GM19351 (cell line): ENCODE data around the gene PSMD1.
"Not testable (repeated sequence)": the region's sequence is repeated elsewhere in the genome, so short reads cannot be mapped to it uniquely, and the experiment has no call there.

Experiments used
- ATAC-seq: cut with Tn5 transposase; IDR thresholded peaks from one replicate; pipeline ENCODE4 v1.9.1; 2021; ENCODE audit warnings: mild to moderate bottlenecking, moderate library complexity; ENCODE audit not compliant: unreplicated experiment

Gene PSMD1

DNA sequence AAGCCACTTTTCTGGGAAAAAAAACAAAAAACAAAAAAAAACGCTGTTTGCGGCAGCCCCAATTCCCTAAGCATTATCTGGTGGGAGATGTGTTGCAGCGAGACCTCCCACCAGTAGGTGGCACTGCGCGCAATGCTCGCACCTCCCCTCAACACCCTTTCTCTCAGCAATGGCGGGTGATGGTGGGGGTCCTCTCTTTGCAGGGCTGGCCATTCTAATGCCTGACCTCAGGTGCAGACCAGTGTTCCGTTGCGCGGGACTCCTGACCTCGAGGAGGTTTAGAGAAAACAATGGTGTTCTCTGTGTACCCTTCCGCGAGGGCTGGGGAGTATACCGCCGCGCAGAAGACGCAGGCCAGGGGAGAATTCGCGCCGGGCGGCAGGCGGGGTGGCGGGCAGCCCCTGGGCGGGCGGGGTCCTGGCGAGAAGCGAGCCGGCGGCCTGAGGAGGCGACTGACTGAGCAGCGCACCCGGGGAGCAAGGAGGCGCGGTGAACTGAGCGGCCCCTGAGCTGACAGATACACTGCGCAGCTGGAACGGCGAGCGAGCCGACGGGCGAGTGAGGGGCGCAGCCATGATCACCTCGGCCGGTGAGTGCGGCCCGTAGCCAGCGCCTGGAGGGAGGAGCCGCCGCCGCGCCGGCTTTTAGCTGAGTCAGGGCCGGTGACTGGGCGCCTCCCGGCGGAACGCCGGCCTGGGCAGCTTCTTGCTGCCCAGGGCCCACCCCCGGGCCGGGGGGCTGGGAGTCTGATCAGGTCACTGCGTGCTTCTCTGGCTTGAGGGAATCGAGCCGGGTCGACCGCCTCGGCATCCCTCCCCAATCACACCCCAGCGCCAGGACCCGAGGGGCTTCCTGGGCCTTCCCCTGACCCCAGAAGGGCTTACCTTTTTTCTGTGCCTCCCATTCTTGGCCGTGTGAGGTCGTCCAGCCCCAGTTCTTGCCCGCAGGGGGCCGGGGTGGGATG is at the start of gene PSMD1:
TSS of gene PSMD1 (plus strand) at position 415 of the 964 bp plus-strand sequence. CDS start at position 574, 159 bp downstream.
- peak; percentile 76 for ATAC-seq

DNA sequence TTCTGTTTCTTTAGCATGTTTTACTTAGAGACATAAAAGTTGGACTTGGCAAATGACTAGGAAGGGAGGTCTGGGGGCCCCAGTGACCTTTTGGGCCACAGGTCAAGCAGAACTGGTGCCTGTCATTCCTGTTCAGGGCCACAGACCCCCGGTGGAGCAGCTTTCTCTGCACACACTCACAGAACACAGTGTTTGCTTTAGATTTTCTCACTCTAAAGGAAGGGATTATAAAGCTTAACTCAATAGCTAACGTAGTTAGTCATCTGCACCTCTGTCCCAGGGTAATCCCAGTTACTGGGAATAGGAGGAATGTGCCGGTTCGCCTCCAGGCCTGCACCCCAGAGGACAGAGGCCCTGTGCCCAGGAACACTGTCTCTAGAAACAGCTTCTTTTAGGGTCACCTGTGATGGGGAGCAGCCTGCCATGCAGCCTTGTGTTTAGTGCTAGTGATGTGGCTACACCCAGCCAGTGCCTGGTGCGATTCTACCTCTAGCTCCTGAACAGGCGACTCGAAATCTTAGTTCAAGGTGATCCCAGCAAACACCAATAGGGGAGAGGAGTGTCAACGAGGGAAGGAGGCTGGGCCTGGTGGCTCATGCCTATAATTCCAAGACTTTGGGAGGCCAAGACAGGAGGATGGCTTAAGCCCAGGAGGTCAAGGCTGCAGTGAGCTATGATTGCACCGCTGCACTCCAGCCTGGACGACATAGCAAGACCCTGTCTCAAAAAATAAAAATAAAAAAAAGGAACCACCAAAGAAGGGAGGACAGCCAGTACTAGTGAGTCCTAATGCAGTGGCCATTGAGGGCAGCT is 49.2 kb upstream of the PSMD1 start:
- no peak for ATAC-seq

DNA sequence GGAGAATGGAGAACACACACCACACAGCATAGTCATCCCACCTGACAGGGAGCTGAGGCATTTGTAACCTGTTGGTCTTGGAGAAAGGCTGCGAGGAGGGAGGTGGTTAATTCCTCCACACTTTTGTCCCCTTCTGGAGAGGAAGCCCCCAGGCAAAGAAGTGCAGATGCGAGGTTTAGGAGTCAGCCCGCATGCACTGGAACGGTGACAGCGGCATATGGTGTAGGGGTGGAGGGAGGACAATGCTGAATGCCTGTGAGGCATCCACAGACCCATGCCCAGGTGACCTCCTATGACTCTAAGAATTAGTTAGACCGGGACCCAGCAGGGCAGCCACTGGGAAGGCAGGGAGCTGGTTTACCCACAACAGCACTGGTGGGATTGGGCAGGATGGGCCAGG is 48.5 kb upstream of the PSMD1 start:
- no peak for ATAC-seq

DNA sequence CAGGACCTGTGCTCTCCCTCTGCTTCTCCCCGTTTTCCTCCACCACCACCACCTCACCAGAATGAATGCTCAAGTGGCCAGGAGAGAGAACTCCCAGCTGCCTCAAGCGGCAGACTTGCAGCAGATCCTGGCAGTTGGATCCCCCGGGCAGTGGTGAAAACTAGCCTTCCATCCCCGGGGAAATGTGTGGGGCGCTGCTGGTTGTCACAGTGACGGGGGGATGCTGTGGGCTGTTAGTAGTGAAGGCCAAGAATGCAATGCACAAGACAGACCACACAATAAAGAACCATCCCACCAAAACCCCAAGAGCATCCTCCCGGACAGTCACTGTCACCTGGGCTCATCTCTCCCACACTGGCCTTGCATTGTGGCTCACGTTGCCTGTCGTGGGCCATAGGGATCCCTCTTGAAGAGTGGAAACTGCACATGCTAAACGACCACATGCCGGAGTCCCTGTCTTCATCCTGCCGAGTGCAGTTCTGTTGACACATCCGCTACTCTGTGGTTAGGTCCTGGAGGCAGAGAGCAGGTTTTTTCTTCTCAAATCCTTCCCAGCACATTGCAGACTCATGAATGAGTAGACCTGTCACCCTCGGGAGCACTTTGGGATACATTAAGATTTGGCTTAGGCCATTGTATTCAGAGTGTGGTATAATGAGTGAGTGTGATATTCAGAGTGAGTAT is 47.3 kb upstream of the PSMD1 start:
- no peak for ATAC-seq

DNA sequence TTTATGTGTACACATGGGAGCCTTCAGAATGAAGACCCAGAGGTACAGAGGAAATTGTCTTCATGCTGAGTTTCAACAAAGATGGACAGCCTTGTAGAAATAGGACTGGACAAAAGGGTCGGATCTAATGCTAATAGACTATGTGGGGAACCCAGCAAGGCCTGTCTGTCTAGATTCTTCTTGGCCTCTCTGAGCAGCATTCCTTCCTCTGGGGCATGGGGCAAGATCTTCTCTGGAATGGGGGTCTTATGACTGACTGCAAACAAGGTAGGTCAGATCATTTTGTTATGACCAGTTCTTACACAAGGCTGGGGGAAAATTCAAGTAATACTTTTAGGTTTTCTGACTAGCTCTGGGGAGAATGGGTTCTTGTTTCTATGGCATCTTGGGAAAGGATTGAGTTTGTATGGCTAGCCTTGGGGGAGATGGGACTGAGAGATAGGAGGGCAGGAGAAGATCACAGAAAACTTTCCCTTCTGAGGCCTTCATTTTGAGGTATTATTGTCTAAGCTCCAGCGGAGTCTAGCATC is 46.4 kb upstream of the PSMD1 start:
- ATAC-seq = no peak

DNA sequence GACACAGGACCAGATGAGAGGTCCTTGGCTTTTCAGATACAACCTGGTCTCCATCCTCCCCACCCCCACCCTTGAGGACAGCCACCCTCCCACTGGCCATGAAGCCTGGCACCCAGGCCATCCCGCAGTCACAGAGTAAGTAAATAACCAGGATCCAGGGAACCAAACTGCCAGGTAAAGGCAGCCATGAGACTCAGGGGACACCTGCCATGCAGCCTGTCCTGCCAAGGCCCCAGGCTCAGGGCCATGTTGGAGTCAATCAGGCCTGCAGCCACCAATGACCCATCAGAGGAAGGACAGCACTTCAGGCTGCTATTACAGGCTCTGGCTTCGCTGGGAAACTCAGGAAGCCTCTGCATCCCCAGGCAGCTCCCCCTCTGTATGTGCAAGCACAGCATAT is 45.1 kb upstream of the PSMD1 start:
- ATAC-seq = no peak

DNA sequence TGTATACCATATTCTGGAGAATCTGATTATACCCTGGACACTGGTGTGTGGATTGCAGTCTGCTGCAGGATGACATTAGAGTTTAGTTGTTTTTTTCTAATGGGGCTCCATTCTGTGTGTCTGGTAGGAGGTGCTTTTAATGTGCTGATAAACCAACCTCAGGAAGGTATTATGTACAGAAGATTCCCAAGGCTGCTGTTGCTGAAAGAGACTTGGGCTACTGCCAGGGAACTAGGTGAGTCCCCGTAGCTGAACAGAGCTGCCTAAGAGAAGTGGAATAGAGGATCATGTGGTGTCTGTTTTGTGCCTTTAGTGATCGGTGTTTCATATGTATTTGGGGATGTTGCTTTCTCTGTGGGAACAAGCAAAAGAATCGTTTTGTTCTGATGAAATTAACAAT is 44.2 kb upstream of the PSMD1 start:
- ATAC-seq = no peak

DNA sequence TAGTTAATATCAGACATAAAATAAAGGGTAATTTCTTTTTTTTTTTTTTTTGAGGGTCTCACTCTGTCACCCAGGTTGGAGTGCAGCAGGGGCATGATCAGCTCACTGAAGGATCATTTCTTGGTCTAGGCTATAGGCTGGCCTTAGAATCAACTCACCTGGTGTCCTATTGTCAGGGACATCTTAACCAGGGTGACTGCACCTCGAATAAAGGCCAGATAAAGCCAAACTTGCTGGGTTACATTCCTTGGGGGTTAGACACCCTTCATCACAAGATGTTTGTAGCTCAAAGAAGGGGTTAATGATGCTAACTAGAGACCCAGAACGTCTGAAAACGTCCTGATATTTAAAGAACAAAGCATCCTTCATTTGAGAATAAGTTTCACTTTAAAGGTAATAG is 42.8 kb upstream of the PSMD1 start:
- no peak for ATAC-seq

DNA sequence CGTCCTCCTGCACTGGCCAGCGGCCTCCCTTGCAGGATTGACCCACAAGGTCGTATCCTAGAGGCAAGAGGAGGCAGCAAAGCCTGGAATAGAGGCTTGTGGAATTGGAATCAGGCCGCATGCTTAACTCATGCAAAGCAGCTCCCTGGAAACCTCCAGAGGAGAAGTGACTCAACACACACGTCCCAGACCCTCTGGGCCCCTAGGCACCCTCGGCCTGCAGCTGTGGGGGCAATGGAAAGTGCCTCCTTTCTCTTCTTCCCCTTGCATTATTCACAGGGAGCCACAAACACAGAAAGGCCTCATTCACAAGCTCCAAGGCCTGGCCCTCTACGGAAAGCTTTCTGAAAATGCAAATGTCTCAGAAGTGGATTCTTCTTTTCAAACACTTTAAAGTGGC is 41.2 kb upstream of the PSMD1 start:
- no peak for ATAC-seq

DNA sequence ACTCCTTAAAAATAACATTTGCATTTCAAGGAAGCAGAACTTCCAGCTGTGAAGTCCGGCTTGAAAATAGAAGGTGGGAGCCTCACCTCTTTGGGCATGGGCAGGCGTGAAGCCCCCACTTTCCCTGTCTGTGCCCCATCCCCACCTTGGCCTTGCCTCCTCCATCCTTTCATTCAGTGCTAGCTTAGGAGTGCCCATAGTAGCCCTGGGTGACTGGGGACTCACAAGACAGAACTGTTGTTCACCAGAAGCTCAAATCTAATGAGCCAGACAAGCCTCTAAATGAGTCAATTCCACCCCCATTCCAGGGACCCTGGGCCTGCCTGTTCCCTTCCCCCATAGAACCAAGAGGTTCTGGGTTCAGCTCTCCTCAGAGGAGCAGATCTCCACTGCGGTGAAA is 40.7 kb upstream of the PSMD1 start:
- no peak for ATAC-seq

DNA sequence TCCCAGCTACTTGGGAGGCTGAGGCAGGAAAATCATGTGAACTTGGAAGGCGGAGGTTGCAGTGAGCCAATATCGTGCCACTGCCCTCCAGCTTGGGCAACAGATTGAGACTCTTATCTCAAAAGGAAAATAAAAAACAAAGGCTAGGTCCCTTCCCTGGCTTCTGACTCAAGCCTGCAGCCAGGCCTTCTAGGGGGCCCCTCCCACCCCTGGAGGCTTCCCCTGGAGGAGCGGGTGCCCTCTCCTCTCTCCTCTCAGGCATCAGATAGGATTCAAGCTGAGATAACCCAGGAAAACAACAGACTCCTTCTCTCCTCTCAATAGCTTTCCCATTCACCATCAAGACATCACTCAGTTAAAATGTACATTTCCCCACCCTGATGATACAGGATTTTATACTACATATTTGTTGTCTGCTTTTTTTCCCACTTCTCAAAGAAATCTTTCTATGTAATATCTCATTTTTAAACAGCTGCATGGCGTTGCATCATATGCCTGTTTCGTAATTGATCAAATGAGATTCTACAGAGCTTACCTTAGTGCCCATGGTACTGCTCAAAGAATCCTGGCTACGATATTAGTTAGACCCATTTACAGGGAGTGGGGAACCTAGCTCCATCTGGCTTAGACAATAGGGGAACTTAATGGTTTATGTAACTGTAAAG is 40.0 kb upstream of the PSMD1 start:
- no peak for ATAC-seq

DNA sequence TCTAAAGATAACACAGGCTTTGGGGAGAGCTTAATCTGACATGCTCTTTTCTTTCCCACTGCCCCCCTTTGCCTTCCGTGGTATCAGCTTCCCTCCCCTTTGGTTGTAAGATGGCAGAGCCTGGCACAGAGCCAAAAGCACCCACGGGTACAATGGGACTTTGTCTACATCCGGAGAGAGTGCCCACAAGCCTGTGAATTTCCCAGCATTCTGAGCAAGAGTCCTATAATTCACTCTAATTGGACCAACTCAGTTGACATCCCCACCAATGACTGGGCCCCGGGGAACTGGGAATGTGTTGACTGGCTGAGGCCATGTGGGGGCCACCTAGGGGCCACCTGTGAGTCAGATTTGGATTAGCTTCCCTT is 39.5 kb upstream of the PSMD1 start:
- ATAC-seq = no peak

DNA sequence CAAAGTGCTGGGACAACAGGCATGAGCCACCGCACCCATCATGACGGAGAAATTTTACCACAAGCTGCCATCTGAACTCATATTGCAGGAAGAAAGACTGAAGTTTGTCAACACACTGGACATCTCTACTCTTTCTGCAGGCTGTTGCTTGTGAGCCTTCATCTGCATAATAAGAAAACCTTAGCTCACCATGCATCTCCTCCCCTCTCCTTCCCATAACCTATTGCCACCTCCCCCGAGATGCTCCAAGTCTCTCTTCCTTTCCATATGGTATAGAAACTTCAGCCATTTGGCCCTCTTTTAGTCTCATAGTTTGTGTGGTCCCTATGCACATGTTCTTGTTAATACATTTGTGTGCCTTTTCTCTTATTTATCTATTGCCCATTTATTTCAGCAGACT is 38.5 kb upstream of the PSMD1 start:
- no peak for ATAC-seq

DNA sequence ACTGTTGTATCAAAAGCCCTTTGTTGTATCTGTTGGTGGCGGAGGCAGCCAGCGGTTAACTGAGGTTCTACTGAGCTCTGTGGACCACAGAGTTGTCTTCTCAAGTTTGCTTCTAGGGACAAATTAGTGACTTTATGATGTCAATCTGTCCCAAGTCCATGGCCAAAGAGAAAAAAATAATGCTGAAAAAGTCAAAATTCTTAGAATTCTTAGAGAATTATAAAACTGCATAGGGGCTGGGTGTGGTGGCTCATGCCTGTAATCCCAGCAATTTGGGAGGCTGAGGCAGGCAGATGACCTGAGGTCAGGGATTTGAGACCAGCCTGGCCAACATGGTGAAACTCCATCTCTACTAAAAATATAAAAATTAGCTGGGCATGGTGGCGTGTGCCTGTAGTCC is 31.6 kb upstream of the PSMD1 start:
- ATAC-seq = not testable (repeated sequence)

DNA sequence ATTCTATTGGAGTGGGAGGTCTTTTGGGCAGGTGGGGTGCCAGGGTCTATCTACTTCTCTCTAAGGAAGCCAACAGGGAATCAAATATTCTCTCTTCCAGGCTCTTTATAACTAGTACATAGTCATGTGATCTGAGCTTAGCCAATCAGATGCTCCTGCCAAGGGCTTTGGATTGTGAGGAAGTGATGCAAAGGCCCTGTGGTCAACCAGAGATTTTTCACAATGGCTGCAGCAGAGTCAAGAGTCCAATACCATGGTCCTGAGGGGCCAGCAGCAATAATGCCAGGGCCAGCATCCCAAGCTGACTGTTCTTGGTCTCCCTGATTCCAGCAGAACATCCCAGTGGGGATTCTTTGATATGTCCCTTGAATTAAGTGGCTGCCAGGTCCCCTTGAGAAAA is 27.8 kb upstream of the PSMD1 start:
- ATAC-seq = no peak

DNA sequence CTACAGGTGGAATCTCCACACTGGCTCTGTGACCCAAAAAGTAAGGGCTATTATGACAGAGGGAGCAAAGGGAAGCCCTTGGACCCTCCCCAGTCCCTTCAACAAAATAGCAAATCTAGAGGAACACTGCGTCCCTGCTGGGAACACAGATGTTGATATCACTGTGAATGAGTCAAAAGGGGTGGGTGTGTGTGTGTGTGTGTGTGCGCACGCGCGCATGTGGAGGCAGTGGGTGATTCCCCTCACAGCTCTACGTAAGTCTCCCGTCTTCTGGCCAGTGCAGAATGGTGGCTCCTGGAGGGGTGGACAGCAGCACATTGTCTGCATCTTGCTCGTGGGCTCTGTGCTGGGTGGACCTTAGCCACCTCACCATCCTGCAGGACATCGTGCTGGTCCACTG is 27.1 kb upstream of the PSMD1 start:
- no peak for ATAC-seq

DNA sequence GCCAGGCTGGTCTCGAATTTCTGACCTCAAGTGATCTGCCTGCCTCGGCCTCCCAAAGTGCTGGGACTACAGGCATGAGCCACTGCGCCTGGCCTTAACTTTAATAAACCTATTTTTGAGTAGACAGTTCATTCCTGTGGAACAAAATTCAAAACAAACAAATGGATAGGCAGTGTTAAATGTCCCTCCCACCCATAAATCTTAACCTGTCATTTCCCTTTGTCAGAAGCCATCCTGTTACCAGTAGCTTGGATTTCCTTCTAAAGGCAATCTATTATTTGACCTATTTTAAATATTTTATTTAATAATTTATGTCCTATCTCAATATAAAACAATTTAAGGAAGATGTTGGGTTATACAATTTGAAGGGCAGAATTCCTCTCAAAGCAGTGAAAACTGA is 25.9 kb upstream of the PSMD1 start:
- no peak for ATAC-seq

DNA sequence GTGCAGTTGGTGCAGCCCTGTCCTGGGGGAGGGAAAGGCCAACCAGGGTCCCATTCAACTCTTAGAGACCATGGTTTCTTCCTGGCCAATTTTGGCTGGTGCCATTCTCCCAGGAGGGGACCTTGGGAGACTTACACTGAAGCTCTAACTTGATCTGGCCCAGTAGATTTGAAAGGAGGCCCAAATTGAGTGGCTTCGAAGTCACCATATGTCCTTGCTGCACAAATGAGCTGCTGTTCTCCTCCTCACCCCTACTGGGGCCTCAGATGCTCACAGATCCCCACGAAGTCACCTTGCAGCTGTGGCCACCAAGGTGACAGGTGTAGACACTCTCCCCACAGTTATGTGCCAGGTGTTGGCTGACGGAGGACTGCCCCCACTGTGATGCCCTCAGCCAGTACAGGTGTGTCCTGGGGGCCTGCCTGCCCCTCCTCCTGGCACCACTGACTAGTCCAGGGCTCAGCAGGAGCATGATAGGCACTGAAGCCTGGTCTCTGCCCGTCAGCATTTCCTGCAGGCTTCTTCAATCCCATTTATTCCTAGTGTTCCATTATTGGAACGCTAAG is 24.0 kb upstream of the PSMD1 start:
- ATAC-seq = no peak

DNA sequence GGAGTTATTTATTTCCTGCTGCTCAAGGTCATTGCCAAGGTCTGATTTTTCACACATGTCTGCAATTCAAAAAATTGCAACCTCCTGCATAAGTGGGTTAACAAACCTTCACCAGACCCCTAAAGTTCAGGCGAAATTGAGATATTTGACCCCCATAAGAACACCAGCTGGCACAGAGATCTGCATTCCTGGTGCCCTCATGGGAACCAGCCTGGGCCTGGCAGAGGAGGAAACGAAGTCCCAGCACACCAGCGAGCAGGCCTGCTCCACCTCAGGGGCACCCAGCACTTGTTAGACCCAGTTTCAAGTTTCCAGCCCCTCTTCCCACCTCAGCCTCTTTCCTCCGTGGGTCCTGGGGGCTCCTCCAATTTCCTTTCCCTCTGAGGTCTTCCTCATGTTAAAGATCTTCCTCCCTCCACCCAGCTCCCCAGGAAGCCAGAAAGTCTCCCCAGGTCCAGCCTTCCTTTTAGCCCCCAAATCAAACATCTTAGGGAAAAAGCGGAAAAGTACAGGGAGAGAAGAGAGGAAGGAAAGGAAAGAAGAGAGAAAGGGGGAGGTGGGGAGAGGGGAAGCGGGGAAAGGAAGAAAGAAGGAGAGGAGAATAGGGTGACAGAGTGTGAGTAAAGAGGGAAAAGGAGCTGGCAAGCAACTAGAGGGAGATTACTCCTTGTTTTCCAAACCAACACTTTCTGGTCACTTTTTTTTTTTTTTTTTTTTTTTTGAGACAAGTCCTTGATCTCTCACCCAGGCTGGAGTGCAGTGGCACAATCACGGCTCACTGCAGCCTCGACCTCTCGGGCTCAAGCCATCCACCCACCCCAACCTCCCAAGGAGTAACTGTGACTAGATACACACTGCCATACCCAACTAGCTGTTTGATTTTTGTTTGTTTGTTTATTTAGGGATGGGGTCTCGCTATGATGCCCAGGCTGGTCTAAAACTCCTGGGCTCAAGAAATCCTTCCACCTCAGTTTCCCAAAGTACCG is 23.2 kb upstream of the PSMD1 start:
- ATAC-seq = no peak
